Measurements from ENCODE around the gene MCC. TPM values are rescaled to one million over a fixed set of nuclear protein-coding genes. Genes with fewer than 3 reads are reported as not detected.

The MCC gene
- total RNA-seq, 1 experiment from 2014 or later = 7.6 TPM

DNA sequence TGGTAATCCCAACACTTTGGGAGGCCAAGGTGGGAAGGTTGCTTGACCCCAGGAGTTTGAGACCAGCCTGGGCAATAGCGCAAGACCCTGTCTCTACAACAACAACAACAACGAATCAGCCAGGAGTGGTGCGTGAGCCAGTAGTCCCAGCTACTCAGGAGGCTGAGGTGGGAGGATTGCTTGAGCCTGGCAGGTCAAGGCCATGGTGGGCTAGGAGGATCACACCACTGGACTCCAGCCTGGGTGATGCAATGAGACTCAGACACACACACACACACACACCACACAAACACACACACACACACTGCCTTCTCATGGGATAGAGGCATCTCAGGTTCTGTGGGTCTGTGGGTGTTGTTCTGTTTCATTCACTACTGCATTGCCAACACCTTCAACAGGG, 396.6 kb downstream of the MCC start:
- H3K36me3 Mint-ChIP-seq (ENCODE audit: insufficient read depth in 1 of 3, low read depth in 3 of 3) = peaks cover 0 to 4% (median 0%) of the 10 kb centered on the region in 3 experiments; a peak in 2 of 7 replicates
- Histone ChIP-seq H2BK15ac (ENCODE audit: low read depth, low read length) (no peak overlapping the region), H2BK20ac (ENCODE audit: low read depth, low read length, poor library complexity, severe bottlenecking) (no peak overlapping the region), H2AFZ (ENCODE audit: low read length) (no peak overlapping the region), H3K23ac (ENCODE audit: insufficient read length, low read depth, low read length) (no peak overlapping the region), H3K27ac (ENCODE audit: insufficient read length, low read depth, low read length) (no peak overlapping the region), H2BK12ac (ENCODE audit: insufficient read length, low read depth, low read length) (no peak overlapping the region), H3T11ph (ENCODE audit: low read length) (no peak overlapping the region), H3K4me1 (ENCODE audit: insufficient read depth, low read length) (peaks cover 2% of the 10 kb centered on the region; the same call in 1 of the 2 replicates), H3K79me2 (ENCODE audit: insufficient read depth, low read length) (no peaks in the 10 kb centered on the region), H3K27me3 (ENCODE audit: insufficient read depth, low read length) (no peaks in the 10 kb centered on the region), H4K20me1 (ENCODE audit: control insufficient read depth, insufficient read depth, insufficient read length) (no peaks in the 10 kb centered on the region), H3K56ac (ENCODE audit: insufficient read length, low read depth, low read length) (no peak overlapping the region), H2AK5ac (ENCODE audit: insufficient read length, low read length) (no peak overlapping the region), H2BK5ac (ENCODE audit: insufficient read length, low read length) (peak overlapping the region; percentile 74), H4K91ac (ENCODE audit: insufficient read length, low read depth, low read length) (no peak overlapping the region), H4K8ac (replicated peaks; ENCODE audit: insufficient read length, low read depth, low read length) (no peak overlapping the region), H4K5ac (ENCODE audit: insufficient read length, low read depth, low read length) (no peak overlapping the region), H2BK120ac (ENCODE audit: low read depth, low read length, poor library complexity, severe bottlenecking) (no peak overlapping the region), H3K9ac (ENCODE audit: extremely low read depth, insufficient read length, low read length) (no peak overlapping the region), H3K4ac (ENCODE audit: low read depth, low read length) (no peak overlapping the region), H3K4me2 (ENCODE audit: insufficient read depth, insufficient read length, low read length) (no peak overlapping the region), H3K14ac (ENCODE audit: insufficient read depth, low read length) (0 out of 2 replicates have a peak overlapping the region, but pooled peaks have one; percentile 29), H3K23me2 (ENCODE audit: insufficient read length, low read depth, low read length, poor library complexity, severe bottlenecking) (no peaks in the 10 kb centered on the region), H3K18ac (ENCODE audit: insufficient read length, low read depth, low read length) (no peak overlapping the region), H3K79me1 (ENCODE audit: insufficient read depth, low read depth, low read length, poor library complexity, severe bottlenecking) (no peaks in the 10 kb centered on the region), H3K9me3 (ENCODE audit: control insufficient read depth, low read depth, low read length) (no peaks in the 10 kb centered on the region)
- H3K27me3 Mint-ChIP-seq (ENCODE audit: low read depth) = no peaks in the 10 kb centered on the region
- no peak overlapping the region for H3K27ac Mint-ChIP-seq
- TF ChIP-seq CTCF (conservative IDR thresholded peaks at IDR 0.05) = no peak
- no peak overlapping the region for H3K4me3 Mint-ChIP-seq
- H3K4me1 Mint-ChIP-seq = 0 out of 4 replicates have a peak, but pooled peaks cover 2 to 3% of the 10 kb centered on the region in 2 experiments
- DNase-seq = no peak
- no CpG with 5 or more reads among the region's 3 CpGs for WGBS (ENCODE audit: extremely low coverage, insufficient read length, low lambda C conversion rate)
- H3K9me3 Mint-ChIP-seq = no peaks in the 10 kb centered on the region

Measured in H9 (cell line).